Activated CD8-positive, alpha-beta memory T cell treated with anti-CD3 and anti-CD28 coated beads, Interleukin-2, amount 50 U/mL, for 24 hours (primary cell): ENCODE results near the gene HCFC2.
"Not testable (repeated sequence)": the region's sequence is repeated elsewhere in the genome, so short reads cannot be mapped to it uniquely, and the experiment has no call there.

Experiments used
- DNase-seq: peaks from one replicate; pipeline ENCODE4 v3.0.0-alpha.2; 2020; ENCODE audit errors: extremely low read depth

Gene HCFC2

DNA sequence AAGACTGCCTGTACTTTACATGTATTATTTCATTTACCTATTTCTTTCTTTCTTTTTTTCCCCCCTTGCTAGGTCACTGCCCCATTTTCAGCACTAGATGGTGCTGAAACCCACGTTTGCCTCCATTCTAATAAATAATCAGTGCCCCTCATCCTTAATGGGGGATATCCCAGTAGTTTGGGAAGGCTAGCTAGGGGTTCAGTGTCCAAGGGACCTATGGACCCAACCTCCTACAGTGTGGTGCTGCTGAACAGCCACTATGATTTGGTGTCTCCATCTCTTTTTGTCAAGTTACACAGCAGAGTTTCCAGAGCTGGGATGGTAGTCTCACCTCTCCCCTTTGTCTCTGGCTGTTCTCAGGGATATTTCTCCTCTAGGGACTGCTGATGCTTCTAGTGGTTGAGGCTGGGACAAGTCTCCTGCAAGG lies 6.5 kb upstream of the HCFC2 start:
- DNase-seq, result no peak

DNA sequence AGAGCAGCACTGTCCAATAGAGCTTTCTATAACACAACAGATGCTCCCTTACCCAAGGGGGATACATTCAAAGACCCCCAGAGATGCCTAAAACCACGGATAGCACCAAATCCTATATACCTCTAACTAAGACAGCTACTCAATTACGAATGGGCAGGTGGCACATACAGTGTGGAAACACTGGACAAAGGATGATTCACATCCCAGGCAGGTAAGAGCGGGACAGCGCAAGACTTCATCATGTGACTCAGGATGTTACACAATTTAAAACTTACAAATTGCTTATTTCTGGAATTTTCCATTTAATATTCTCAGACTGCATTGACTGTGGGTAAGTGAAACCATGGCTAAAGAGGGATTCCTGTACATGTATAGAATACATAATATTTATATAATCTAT lies 5.5 kb upstream of the HCFC2 start:
- no peak for DNase-seq

DNA sequence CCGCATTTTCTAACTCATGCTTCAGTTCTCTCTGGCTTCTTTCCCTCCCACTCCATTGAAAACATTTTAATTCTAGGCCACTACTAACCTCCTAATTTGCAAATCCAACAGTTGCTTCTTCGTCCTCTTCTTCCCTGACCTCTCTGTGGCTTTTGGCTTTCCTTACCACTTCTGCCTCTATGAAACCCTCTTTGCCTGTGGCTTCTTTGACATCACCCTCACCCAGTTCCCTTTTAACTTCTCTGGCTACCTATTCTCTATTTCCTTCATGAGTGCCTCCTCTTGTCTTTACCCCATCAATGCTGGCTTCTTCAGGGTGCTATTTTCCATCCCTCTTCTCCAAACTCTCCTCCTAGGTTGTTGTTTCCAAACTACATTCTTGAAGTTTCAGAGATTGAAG lies 4.4 kb upstream of the HCFC2 start:
- DNase-seq, result no peak

GRCh38 chr12:104060791-104061190 lies 3.5 kb upstream of the HCFC2 start:
- DNase-seq, result no peak

DNA sequence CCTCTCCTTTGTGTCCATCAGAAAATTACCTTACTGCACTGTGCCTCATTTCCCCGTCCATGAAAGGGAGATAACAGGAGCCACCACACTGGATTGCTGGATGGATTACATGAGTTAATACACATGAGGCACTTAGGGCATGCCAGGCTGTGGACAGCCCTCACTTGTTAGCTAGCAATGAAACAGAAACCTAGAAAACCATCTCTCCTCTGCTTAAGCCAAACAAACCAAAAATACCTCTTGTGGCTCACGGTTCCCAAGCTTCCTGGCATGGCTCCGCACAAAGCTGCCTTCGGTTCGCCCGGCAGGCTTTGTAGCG lies 660 bp upstream of the HCFC2 start:
- DNase-seq, result no peak

GRCh38 chr12:104064842-104065427 lies 604 bp downstream of the HCFC2 start:
- DNase-seq, result no peak

DNA sequence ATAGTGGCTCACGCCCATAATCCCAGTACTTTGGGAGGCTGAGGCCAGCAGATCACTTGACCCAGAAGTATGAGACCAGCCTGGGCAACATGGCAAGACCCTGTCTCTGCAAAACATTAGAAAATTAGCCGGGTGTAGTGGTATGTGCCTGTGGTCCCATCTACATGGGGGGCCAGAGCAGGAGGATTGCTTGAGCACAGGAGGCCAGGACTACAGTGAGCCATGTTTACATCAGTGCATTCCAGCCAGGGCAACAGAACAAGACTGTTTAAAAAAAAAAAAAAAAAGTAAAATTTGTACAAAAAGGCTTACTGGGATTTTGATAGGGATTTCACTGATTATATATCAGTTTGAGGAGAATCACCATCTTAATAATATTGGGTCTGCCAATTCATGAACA lies 7.8 kb downstream of the HCFC2 start:
- no peak for DNase-seq

- no peak for DNase-seq
Measured at GRCh38 chr12:104073699-104074098, 9.4 kb downstream of the HCFC2 start.

DNA sequence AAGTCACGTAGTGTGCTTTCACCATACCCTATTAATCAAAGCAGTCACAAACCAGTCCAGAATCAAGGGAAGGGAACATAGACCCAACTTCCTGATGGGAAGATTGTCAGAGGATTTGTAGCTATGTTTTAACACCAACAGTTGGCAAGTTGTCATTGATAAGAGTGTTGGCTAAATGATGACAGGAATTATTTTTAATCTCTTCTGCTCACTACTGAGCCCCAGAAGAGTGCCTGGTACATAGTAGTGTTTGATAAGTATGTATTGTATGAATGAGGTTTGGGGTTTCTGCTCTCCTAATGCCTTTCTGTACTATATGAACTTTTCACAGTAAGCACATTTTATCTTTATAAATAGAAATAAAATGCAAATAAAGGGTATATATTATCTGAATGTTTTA lies 14.7 kb downstream of the HCFC2 start:
- DNase-seq, result no peak

- no peak for DNase-seq
Measured at GRCh38 chr12:104080764-104081163, 16.4 kb downstream of the HCFC2 start.

DNA sequence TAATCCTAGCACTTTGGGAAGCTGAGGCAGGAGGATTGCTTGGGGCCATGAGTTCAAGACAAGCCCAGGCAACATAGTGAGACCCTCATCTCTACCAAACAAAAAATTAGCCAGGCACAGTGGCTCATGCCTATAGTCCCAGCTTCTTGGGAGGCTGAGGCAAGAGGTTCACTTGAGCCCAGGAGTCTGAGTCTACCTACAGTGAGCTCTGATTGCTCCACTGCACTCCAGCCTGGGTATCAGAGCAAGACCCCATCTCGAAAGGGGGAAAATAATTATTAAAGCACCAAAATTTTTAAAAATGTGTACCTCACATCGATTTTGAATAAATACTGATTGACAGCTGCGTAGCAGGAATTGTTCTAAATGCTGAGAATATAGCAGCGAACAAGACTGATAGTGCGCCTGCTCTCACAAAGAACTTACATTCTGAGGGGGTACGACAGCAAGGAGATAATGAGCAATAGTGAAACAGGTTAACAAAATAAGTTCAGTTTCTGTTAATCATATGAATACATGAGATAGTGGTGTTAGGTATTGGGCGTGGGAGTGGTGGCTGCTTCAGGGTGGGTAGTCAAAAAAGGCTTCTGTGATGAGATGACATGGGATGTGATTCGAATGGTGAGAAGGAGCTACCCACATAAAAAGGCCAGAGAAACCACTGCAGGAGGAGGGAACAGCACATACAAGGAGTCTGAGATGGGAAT lies 19.6 kb downstream of the HCFC2 start:
- DNase-seq, result no peak

- no peak for DNase-seq
Measured at GRCh38 chr12:104090685-104091084, 26.4 kb downstream of the HCFC2 start.

DNA sequence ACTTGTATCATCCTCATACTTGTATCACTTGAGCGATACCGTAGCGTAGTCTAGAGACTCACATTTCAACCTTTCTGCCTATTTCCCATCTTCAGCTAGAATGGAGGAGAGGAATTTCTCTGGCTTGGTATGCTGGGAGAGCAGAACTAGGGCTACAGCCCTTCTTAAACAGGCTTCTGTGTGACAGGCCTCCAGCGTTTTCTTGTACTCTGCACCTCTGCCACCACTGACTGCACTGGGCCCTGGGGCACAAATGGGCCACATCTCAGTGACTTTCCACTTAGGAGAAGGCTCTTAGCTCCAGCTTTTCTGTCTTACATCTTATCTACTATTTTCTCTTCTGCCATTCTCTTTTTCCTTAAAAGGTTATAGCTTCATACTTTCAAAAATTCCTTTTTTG lies 26.8 kb downstream of the HCFC2 start:
- DNase-seq, result no peak

DNA sequence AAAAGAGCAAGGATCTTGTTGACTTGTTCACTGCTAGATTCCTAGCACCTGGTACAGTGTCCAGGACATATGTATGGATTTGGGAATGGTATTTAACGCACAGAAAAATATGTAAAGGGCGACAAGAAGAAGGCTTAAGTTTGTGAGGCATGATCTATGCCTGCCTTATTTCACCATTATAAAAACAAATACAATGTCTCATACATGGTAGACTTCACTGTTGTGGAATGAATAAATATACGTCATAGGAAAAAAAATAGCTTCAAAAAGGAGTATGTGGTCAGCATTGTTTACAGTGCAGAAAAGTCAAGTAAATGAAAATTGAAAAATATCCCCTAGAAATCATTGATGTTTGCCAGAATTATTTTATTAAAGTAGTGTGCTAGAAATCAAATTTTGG lies 30.0 kb downstream of the HCFC2 start:
- DNase-seq, result no peak

GRCh38 chr12:104095289-104095688 lies 31.0 kb downstream of the HCFC2 start:
- no peak for DNase-seq

GRCh38 chr12:104097954-104098353 lies 33.6 kb downstream of the HCFC2 start:
- no peak for DNase-seq

DNA sequence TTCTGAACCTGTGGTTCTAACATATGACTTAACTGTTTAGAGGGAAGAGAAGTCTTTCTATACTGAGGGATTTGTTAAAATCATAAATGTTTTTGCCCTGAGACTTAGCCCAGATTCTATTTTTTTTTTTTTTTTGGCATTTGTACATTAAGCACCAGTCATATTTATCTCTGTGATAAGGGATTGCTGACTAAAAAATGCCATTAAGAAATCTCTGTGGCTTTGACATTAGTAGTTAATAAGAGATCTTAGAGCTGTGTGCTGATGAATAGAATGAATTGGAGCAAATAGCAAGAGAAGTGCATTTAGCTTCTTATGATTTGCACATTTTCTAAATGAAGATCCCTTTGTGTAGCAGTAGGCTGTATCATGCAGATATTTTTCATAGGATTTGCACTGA lies 41.1 kb downstream of the HCFC2 start:
- no peak for DNase-seq

DNA sequence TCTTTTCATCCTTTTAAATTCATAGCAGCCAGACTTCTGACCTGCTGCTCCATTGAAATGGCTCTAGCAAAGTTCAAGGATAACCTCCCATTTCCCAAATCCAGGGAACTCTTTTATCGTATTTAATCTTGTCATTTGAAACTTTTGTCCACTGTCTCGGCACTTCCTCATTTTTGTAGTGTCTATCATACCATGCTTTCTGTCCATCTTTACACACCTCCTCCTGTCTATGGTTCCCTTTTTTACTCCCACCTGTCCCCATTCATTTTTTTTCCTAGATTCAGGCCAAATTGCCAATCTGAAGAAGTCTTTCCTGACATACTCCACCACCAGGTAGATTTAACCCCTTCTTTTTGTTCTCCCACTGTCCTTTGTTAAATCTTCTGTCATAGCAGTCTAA lies 42.6 kb downstream of the HCFC2 start:
- no peak for DNase-seq

- DNase-seq, result peak; percentile 71
Measured at GRCh38 chr12:104108755-104109445, 44.6 kb downstream of the HCFC2 start.

GRCh38 chr12:104109446-104110271 lies 45.3 kb downstream of the HCFC2 start:
- DNase-seq, result no peak

DNA sequence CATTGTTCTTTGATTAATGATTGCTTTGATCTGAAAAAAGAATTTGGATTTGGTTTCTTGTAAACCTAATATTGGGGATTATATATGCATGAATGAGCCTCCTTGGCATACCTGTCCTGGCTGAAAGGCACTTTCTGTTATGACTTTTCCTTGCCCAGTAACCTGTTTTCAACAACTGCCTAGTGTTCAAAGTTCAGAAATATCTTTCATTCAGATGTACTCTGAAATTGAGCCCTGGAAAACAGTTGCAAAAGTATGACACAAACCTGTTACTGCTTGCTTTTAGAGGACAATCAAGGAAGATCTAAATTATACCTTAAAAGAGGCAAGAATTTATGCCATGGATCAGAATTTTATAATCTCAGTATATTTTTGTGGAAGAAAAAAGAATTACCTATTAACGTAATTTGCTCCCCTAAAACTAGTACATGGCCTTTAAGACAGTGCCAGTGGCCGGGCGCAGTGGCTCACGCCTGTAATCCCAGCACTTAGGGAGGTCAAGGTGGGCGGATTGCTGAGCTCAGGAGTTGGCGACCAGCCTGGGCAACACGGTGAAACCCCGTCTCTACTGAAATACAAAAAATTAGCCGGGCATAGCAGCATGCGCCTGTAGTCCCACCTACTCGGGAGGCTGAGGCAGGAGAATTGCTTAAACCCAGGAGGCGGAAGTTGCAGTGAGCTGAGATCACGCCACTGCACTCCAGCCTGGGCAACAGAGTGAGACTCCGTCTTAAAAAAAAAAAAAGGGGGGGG lies 50.7 kb downstream of the HCFC2 start:
- not testable (repeated sequence) for DNase-seq

GRCh38 chr12:104115587-104115975 lies 51.2 kb downstream of the HCFC2 start:
- DNase-seq, result no peak
